ENCODE results near the gene GLB1L2.
A peak's percentile ranks its signal among the peaks of the same experiment; 100 is the strongest.

GLB1L2 gene

DNA sequence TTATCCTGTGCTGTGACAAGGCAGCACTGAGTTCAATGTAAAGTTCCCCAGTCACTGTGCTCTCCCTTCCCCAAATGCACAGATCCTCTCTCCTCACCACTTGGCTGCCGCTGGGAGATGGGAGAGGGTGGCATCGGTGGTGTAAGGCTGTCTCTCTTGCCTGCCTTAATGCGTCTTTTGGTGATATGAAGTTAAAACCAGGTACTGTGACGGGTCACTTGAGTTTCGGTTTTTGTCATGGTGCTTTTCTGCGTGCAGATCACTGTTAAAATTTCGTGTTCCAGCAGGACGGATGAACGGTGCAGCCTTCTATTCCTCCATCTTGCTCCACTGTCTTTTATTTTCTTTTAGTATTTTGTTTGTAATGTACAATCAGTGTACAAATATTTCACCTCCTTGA lies 18.6 kb downstream of the GLB1L2 start:
- DNase-seq (ENCODE audit: extremely low read depth, insufficient read length), result no peak

DNA sequence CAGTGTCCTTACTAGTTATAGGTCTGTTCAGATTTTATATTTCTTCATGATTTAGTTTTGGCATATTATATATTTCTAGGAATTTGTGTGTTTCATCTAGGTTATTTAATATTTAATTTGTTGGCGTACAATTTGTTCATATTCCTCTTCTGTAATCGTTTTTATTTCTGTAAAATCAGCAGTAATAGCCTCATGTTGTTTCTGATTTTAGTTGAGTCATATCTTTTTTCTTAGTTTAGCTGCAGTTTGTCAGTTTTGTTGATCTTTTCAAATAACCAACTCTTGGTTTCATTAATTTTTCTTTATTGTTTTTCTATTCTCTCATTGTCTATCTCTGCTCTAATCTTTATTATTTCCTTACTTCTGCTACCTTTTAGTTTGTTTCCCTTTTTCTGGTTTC lies 20.3 kb downstream of the GLB1L2 start:
- TF ChIP-seq CTCF (IDR thresholded peaks at IDR 0.05; ENCODE audit: insufficient read depth, low read length, poor library complexity, severe bottlenecking), result no peak
- no peaks in the 10 kb centered on the region for H3K27me3 ChIP-seq (replicated peaks; ENCODE audit: control insufficient read depth, insufficient read depth, low read length)
- no peak for DNase-seq (ENCODE audit: extremely low read depth, insufficient read length)
- no peak overlapping the region for H3K4me3 ChIP-seq (replicated peaks; ENCODE audit: low read depth, low read length)
- no peaks in the 10 kb centered on the region for H3K36me3 ChIP-seq (ENCODE audit: control insufficient read depth, insufficient read depth, low read length)

More for the DNA sequence above, 18.6 kb downstream of the GLB1L2 start:
- Histone ChIP-seq H3K27me3 (replicated peaks; ENCODE audit: control insufficient read depth, insufficient read depth, low read length) (no peaks in the 10 kb centered on the region), H3K4me3 (replicated peaks; ENCODE audit: low read depth, low read length) (peak overlapping the region; percentile 3), H3K36me3 (ENCODE audit: control insufficient read depth, insufficient read depth, low read length) (no peaks in the 10 kb centered on the region)
- TF ChIP-seq CTCF (IDR thresholded peaks at IDR 0.05; ENCODE audit: insufficient read depth, low read length, poor library complexity, severe bottlenecking), result no peak

- no peak overlapping the region for H3K4me3 ChIP-seq (replicated peaks; ENCODE audit: low read depth, low read length)
- no peaks in the 10 kb centered on the region for H3K27me3 ChIP-seq (replicated peaks; ENCODE audit: control insufficient read depth, insufficient read depth, low read length)
- no peaks in the 10 kb centered on the region for H3K36me3 ChIP-seq (ENCODE audit: control insufficient read depth, insufficient read depth, low read length)
- DNase-seq (ENCODE audit: extremely low read depth, insufficient read length), result no peak
- TF ChIP-seq CTCF (IDR thresholded peaks at IDR 0.05; ENCODE audit: insufficient read depth, low read length, poor library complexity, severe bottlenecking), result no peak
Measured at GRCh38 chr11:134355136-134355535, 23.3 kb downstream of the GLB1L2 start.

DNA sequence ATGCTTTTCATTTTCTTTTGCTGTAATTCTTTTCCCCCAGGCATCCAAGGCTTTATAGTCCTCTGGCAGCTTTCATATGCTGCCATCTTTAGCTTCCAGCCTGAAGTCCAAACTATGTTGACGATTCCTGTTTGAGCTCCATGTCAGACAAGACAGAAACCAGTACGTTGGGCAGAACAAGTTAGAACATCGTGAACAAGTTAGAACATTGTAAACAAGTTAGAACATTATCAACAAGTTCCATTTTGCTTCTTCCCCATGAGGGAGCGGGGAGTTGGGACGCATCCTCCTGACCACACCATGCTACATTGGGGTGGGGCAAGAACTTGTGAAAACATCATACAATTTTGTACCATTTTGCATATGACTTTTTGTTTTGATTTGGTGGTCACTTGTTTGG lies 23.9 kb downstream of the GLB1L2 start:
- no peaks in the 10 kb centered on the region for H3K27me3 ChIP-seq (replicated peaks; ENCODE audit: control insufficient read depth, insufficient read depth, low read length)
- H3K36me3 ChIP-seq (ENCODE audit: control insufficient read depth, insufficient read depth, low read length), result no peaks in the 10 kb centered on the region
- TF ChIP-seq CTCF (IDR thresholded peaks at IDR 0.05; ENCODE audit: insufficient read depth, low read length, poor library complexity, severe bottlenecking), result no peak
- no peak overlapping the region for H3K4me3 ChIP-seq (replicated peaks; ENCODE audit: low read depth, low read length)
- DNase-seq (ENCODE audit: extremely low read depth, insufficient read length), result no peak

- H3K27me3 ChIP-seq (replicated peaks; ENCODE audit: control insufficient read depth, insufficient read depth, low read length), result no peaks in the 10 kb centered on the region
- no peak overlapping the region for H3K4me3 ChIP-seq (replicated peaks; ENCODE audit: low read depth, low read length)
- no peak for DNase-seq (ENCODE audit: extremely low read depth, insufficient read length)
- H3K36me3 ChIP-seq (ENCODE audit: control insufficient read depth, insufficient read depth, low read length), result no peaks in the 10 kb centered on the region
- no peak for TF ChIP-seq CTCF (IDR thresholded peaks at IDR 0.05; ENCODE audit: insufficient read depth, low read length, poor library complexity, severe bottlenecking)
Measured at GRCh38 chr11:134356656-134357544, 25.1 kb downstream of the GLB1L2 start.

Measured in GM06990 (cell line).